ENCODE measurements around the gene RNASE8.

The RNASE8 gene

DNA sequence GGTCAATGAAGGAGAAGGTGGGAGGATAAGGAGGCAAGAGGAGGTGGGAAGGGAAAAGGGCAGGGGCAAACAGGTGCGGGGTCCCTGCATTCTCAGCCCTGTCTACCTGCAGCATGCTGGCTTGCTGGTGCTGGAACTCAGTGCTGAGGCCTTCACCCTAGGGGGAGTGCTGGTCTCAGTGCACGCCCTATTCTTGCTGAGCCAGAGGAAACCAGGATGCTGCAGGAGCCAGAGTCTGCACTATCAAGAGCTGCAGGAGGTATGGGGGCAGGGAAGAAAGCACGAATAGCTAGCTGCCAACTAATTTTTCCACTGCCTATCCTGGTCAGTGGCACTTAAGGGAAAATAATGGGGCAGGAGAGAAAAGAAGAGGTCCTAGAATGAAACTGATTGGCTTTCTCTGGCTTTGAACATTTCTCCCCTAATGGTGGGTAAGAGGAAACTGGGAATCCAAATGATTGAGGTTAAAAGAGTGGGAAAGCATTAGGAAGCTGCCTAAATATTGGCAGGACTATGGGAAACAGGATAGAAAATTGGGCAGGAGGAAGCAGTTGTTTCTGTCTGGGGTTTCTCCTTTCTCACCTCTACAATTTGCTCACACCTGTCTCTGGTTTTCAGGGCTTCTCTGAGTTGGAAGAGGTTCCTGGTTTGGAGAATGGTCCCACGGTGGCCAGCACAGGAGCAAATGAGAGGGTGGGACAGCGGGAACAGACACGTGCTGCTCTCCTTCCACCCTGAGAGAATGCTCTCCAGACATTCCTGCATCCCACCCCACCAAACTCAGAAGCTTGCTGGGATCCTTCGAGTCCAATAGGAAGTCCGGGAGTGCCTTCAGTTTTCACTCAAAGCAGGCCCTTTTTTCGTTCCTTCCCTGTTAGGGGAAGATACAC is 45.1 kb downstream of the RNASE8 start:
- peak overlapping the region; percentile 78 for H3K4me2 ChIP-seq (ENCODE audit: low read length)
- TF ChIP-seq, protein P1, sequence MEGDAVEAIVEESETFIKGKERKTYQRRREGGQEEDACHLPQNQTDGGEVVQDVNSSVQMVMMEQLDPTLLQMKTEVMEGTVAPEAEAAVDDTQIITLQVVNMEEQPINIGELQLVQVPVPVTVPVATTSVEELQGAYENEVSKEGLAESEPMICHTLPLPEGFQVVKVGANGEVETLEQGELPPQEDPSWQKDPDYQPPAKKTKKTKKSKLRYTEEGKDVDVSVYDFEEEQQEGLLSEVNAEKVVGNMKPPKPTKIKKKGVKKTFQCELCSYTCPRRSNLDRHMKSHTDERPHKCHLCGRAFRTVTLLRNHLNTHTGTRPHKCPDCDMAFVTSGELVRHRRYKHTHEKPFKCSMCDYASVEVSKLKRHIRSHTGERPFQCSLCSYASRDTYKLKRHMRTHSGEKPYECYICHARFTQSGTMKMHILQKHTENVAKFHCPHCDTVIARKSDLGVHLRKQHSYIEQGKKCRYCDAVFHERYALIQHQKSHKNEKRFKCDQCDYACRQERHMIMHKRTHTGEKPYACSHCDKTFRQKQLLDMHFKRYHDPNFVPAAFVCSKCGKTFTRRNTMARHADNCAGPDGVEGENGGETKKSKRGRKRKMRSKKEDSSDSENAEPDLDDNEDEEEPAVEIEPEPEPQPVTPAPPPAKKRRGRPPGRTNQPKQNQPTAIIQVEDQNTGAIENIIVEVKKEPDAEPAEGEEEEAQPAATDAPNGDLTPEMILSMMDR (IDR thresholded peaks at IDR 0.05; ENCODE audit: low read depth, low read length, poor library complexity, severe bottlenecking) = peak; percentile 15
- TF ChIP-seq EZH2phosphoT487 (IDR thresholded peaks at IDR 0.05; ENCODE audit: borderline replicate concordance, low read length) = no peak
- peaks cover 16% of the 10 kb centered on the region for H3K79me2 ChIP-seq (ENCODE audit: control insufficient read depth, low read length)
- peak overlapping the region; percentile 90 for H3K4me3 ChIP-seq (ENCODE audit: low read length)
- H3K9me3 ChIP-seq (ENCODE audit: control insufficient read depth, insufficient read depth, low read length) = no peaks in the 10 kb centered on the region
- 0 out of 2 replicates have a peak, but pooled peaks cover 2% of the 10 kb centered on the region for H3F3A ChIP-seq (ENCODE audit: control insufficient read depth, insufficient read depth)
- no peaks in the 10 kb centered on the region for H3K9me2 ChIP-seq (replicated peaks; ENCODE audit: control insufficient read depth, low read length)
- H3K27ac ChIP-seq (ENCODE audit: low read depth, low read length) = peak overlapping the region; percentile 75; the same call in 1 of the 2 replicates
- no peaks in the 10 kb centered on the region for H4K20me1 ChIP-seq (ENCODE audit: control insufficient read depth, insufficient read depth, low read depth, low read length)
- H3K36me3 ChIP-seq (ENCODE audit: control insufficient read depth, low read length) = peaks cover 5% of the 10 kb centered on the region
- H3K4me1 ChIP-seq (ENCODE audit: control insufficient read depth, low read length) = peaks cover 42% of the 10 kb centered on the region
- peaks cover 4% of the 10 kb centered on the region; the same call in 1 of the 2 replicates for H3K27me3 ChIP-seq (ENCODE audit: control insufficient read depth, low read length)

- Histone ChIP-seq H3K4me3 (ENCODE audit: low read length) (peak overlapping the region; percentile 90), H3K36me3 (ENCODE audit: control insufficient read depth, low read length) (peaks cover 5% of the 10 kb centered on the region), H3K79me2 (ENCODE audit: control insufficient read depth, low read length) (peaks cover 16% of the 10 kb centered on the region), H3K4me2 (ENCODE audit: low read length) (peak overlapping the region; percentile 78), H3F3A (ENCODE audit: control insufficient read depth, insufficient read depth) (0 out of 2 replicates have a peak, but pooled peaks cover 2% of the 10 kb centered on the region), H3K27ac (ENCODE audit: low read depth, low read length) (peak overlapping the region; percentile 75), H3K27me3 (ENCODE audit: control insufficient read depth, low read length) (peaks cover 4% of the 10 kb centered on the region; the same call in 1 of the 2 replicates), H3K9me2 (replicated peaks; ENCODE audit: control insufficient read depth, low read length) (no peaks in the 10 kb centered on the region), H3K9me3 (ENCODE audit: control insufficient read depth, insufficient read depth, low read length) (no peaks in the 10 kb centered on the region), H4K20me1 (ENCODE audit: control insufficient read depth, insufficient read depth, low read depth, low read length) (no peaks in the 10 kb centered on the region), H3K4me1 (ENCODE audit: control insufficient read depth, low read length) (peaks cover 42% of the 10 kb centered on the region)
- no peak for TF ChIP-seq EZH2phosphoT487 (IDR thresholded peaks at IDR 0.05; ENCODE audit: borderline replicate concordance, low read length)
- TF ChIP-seq, protein P1 (IDR thresholded peaks at IDR 0.05; ENCODE audit: low read depth, low read length, poor library complexity, severe bottlenecking) = no peak
Observed at GRCh38 chr14:21103411-21103709, 45.7 kb downstream of the RNASE8 start.

DNA sequence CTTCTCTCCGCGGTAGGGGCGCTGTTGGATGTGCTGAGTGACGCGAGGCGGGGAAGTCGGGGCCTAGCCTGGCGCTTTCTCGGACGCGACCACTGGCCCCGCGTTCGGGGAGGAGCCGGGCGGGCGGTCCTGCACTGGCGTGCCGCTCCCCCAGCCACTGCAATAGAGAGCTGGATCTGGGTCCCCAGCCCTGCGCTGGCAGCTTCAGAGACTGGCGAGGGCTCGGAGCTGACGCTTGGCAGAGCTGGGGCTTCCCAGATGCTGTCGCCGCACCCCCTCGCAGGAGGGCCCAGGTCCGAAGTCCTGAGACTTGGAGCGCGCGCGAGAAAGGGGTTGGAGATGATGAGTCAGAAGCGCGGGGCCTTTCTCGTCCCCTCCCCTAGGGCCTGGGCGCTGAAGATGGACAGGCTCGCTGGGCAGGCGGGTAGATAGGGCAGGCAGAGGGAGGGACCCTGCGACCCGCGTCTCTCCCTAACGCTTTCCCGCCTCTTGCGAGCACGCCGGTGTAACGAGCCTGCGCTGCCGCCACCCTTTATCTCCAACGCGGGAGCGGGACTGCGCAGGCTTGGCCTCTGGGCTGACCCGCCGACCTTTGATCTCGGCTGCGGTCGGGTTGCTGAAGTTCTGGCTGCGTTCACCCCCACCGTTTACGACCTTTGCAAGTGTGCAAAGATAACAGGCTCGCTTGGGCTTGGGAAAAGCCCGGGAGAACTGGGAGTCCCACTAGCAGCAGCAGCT is 46.3 kb downstream of the RNASE8 start:
- Histone ChIP-seq H3K4me3 (ENCODE audit: low read length) (peak overlapping the region; percentile 90), H3K27ac (ENCODE audit: low read depth, low read length) (peak overlapping the region; percentile 75), H3K79me2 (ENCODE audit: control insufficient read depth, low read length) (peaks cover 16% of the 10 kb centered on the region), H3F3A (ENCODE audit: control insufficient read depth, insufficient read depth) (0 out of 2 replicates have a peak, but pooled peaks cover 2% of the 10 kb centered on the region), H3K27me3 (ENCODE audit: control insufficient read depth, low read length) (0 out of 2 replicates have a peak, but pooled peaks cover under 1% of the 10 kb centered on the region), H3K9me3 (ENCODE audit: control insufficient read depth, insufficient read depth, low read length) (no peaks in the 10 kb centered on the region), H3K4me1 (ENCODE audit: control insufficient read depth, low read length) (peaks cover 42% of the 10 kb centered on the region), H3K9me2 (replicated peaks; ENCODE audit: control insufficient read depth, low read length) (no peaks in the 10 kb centered on the region), H3K4me2 (ENCODE audit: low read length) (peak overlapping the region; percentile 78), H3K36me3 (ENCODE audit: control insufficient read depth, low read length) (peaks cover 5% of the 10 kb centered on the region), H4K20me1 (ENCODE audit: control insufficient read depth, insufficient read depth, low read depth, low read length) (no peaks in the 10 kb centered on the region)
- TF ChIP-seq EZH2phosphoT487 (IDR thresholded peaks at IDR 0.05; ENCODE audit: borderline replicate concordance, low read length) = no peak
- TF ChIP-seq, protein P1 (IDR thresholded peaks at IDR 0.05; ENCODE audit: low read depth, low read length, poor library complexity, severe bottlenecking) = peak; percentile 59

Measured in DOHH2 (cell line).